HG02840 (cell line): ENCODE data around the gene MED15.
"Not testable (repeated sequence)": the region's sequence is repeated elsewhere in the genome, so short reads cannot be mapped to it uniquely, and the experiment has no call there.

Experiments
- ATAC-seq: cut with Tn5 transposase; IDR thresholded peaks from one replicate; pipeline ENCODE4 v1.9.1; 2021; ENCODE audit warnings: mild to moderate bottlenecking, moderate library complexity, moderate number of reproducible peaks; ENCODE audit not compliant: unreplicated experiment, low FRiP score

Gene MED15

DNA sequence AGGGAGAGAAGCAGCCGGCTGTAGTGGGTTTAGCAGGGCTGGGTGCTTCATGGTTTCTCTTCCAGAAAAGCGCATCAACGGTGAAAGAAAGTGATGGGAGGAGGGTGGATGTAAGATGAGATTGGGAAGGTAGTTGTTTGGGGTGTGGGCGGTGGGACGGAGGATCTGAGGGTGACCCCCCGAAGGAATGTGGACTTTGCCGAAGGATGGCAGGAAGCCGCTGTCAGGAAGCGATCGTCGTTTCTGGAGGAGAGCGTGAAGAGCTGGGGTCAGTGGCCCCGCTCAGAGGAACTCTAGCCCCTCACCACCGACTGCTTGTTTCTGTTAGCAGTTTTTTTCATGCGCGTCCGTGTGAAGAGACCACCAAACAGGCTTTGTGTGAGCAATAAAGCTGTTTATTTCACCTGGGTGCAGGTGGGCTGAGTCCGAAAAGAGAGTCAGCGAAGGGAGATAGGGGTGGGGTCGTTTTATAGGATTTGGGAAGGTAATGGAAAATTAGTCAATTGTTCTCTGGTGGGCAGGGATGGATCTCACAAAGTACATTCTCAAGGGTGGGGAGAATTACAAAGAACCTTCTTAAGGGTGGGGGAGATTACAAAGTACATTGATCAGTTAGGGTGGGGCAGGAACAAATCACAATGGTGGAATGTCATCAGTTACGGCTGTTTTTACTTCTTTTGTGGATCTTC lies 801 bp downstream of the MED15 start:
- ATAC-seq = not testable (repeated sequence)

DNA sequence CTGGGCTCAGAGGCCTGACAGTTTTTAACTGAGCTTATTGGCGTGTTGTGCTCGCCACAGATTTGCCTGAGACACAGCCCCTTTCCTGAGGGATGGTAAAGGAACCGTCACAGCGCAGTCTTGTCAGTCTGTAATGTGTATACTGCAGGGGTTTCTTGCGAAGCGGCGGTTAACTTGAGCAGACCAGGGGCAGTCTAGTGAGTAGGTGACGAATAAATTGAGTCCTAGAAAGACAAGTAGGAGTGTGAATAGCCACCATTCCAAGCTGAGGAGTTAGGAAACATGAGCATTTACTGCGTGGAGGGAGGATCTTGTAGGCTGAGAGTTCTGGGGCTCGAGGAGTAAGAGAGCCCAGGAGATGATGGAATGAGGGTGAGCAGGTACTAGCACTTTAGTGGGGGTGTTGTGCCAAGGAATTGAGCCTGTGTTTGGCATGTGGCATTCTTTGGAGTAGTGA lies 1.4 kb downstream of the MED15 start:
- no peak for ATAC-seq

DNA sequence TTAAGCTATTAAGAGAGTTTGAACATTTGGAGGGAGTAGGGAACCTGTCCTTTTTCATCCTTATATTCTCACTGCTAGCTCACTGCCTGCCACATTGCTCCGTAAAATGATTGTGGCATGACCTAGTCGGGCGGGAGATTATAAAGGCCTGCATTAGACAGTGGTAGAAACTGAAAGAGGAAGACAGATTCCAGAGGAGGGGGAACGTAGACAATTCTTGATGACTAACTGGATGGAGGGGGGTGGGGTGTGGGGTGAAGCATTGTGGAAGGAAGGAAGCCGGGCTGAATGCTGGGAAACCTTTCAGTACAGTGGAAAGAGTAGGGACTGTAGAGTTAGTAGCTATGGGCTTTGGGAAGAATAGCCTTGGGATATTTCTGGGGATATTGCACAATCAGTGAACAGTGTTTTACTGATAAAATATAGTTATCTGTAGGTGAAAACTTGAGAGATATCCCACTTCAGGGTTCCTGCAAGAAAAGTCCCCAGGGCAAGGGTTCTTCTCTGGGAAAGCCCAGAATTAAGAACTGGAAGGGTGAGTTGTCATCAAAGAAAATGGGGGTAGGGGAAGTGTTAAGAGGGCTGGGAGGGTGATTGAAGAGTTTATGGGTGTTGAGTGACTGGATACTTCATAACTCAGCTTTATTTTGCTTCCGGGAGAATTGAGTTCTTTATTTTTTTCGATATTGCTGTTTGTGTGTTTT lies 2.1 kb downstream of the MED15 start:
- no peak for ATAC-seq

GRCh38 chr22:20510811-20511577 lies 3.6 kb downstream of the MED15 start:
- no peak for ATAC-seq

- no peak for ATAC-seq
Observed at GRCh38 chr22:20511578-20512229, 4.3 kb downstream of the MED15 start.

- no peak for ATAC-seq
Observed at GRCh38 chr22:20514658-20515406, 7.4 kb downstream of the MED15 start.

GRCh38 chr22:20516399-20516798 lies 9.0 kb downstream of the MED15 start:
- no peak for ATAC-seq

DNA sequence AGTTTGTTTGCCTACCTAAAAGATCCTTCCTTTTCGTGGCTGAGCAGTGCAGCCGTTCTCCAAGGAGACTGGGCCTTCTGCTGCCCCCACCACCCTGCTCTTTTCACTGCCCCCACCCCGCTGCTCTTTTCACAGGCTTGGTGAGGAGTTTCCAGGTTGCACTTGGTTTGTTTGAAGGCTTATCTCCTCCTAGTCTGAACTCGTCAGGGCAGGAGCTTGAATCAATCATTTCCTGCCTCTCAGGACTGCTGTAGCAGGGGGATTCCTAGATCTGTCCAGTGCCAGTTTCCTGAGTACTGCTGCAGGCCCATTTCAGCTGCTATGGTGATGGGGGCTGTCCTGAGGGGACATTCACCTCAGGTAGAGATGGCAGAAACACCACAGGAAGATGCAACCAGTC lies 10.0 kb downstream of the MED15 start:
- ATAC-seq = no peak

DNA sequence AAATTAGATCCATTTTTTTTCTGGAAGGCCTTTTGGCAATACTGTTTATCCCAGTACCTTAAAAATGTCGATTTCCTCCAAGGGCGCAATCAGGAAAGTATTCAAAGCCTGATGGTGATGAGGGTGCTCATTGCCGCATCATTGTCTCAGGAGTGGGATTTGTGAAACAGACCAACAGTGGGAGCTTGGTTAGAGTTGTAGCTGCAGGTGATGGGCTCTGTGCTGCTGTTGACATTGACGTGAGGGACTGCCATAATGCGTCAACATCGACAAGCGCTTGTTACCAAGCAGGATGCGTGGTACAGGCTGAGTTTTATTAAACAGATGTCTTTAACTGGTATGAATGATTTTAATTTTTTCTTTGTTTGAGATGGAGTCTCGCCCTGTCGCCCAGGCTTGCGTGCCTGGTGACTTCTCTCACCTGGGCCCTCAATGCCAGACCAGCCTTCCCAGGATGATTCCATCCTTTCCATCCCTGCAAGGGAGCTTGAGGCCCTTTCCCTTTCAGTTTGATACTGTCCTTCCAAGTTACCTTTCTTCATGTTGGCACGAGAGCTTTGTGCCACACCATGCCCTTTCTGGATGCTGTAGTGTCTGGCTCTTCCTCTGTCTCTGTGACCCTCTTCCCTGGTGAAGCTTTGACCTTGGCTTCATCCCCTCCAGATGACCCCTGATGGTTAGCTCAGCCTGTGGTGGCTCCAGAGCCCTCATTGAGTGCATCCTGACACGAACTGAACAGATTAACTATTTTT lies 10.6 kb downstream of the MED15 start:
- no peak for ATAC-seq

- ATAC-seq = no peak
Observed at GRCh38 chr22:20519558-20519957, 12.1 kb downstream of the MED15 start.

GRCh38 chr22:20520093-20520511 lies 12.7 kb downstream of the MED15 start:
- no peak for ATAC-seq

GRCh38 chr22:20522134-20523004 lies 15.0 kb downstream of the MED15 start:
- no peak for ATAC-seq

DNA sequence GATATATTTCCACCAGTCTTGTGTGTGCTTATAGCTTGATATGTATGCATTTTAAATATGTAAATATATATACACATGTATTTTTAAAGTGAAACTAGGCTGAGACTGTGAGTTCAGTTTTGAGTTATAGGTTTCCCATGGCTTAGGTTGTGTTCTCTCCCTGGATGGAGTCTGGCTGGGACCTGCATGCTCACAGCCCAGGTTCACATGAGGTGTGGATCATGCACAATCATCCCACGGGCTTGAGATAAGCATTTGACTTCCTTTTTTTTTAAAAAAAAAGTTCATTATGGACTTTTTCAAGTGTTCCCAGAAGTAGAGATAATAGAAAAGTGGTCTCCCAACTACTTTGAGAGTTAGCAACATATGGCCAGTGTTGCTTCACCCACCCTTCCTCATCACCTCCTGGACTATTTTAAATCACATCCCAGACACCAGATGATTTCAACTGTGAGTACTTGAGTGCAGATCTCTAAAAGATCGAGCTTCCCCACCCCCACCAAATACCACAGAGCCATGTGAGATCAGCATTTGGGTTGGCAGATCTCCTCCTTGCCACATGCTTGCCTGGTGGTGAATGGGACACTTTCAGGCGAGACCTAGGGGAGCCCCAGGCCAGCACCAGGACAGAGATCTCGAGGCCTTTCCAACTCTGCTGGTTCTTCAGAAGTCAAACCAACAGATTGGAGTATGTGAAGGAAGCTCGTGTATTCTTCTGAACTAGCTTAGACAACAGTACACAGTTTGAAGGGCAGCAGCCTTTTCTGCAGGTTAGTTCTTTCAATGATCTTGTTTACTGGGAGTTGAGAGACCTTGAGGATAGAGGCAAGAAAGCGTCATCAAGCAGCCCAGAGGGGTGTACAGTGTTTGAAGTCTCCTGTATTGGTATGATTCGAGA lies 15.9 kb downstream of the MED15 start:
- no peak for ATAC-seq

DNA sequence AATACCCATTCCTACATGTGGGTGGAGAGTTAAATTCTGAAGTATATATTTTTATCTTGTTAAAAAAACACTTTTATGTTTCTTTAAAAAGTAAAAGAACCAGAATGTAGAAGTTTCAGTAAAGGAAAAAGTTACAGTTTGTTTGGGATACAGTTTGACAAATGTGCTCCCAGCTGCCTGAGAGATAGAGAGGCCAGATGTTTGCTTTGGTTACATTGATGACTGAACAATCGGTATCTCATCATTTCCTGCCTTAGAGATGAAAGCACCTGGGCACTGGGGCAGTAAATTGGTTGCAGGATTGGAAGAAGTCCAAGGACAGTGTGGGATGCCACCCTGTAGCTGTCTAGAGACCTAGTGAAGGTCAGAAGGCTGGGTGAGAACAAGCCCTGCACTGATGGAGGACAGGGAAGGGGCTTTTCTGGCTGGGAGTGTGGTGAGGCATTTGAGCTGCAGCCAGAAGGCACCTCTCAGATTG lies 16.6 kb downstream of the MED15 start:
- ATAC-seq = no peak

GRCh38 chr22:20525048-20525447 lies 17.6 kb downstream of the MED15 start:
- ATAC-seq = no peak

DNA sequence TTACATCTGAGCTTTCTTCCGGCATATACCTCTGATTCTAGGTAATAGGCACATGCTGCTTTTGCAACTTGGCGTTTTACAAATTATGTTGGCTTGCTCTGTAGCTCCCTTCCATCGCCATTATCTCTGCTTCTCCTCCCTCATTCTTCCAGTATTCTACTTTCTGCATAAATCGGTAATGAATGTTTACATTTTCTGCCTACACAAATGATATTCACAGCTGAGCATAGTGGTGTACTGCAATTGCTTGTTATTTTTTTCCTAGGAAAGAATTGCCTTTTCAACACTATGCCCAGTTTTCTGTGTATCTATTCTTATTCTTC lies 18.9 kb downstream of the MED15 start:
- ATAC-seq = no peak

GRCh38 chr22:20526628-20527355 lies 19.4 kb downstream of the MED15 start:
- ATAC-seq = no peak
